Endothelial cell of umbilical vein (primary cell): ENCODE data around the gene TOP1. TPM values are rescaled to one million over a fixed set of nuclear protein-coding genes. Genes with fewer than 3 reads are reported as not detected.

ENCODE experiments used
- BruUV-seq: library from RNA; stranded (reverse); fragments of 400-500 nt; replicated peaks from 2 replicates; lab custom pipeline; 2021; lab: Mats Ljungman, UMichigan
- CTCF ChIA-PET: fragments of 300-600, 350-600 bp; sonication (Branson Sonifier 250); formaldehyde crosslinking; loops from one replicate; lab custom pipeline; 2021; ENCODE audit warnings: antibody characterized with exemption, inconsistent platforms; lab: Charles Lee
- POLR2A ChIA-PET: fragments of 300-600, 350-600 bp; sonication (Branson Sonifier 250); formaldehyde crosslinking; loops from one replicate; lab custom pipeline; 2021; ENCODE audit warnings: antibody characterized with exemption, inconsistent platforms; lab: Charles Lee
- DNase-seq: peaks from one replicate; pipeline ENCODE4 v3.0.0-alpha.2; 2011; ENCODE audit warnings: low read depth, low spot score
- FAIRE-seq: peaks from 2 replicates; lab custom pipeline; 2011; peaks lifted over from hg19 to GRCh38; lab: Jason Lieb, UNC
- H2AFZ ChIP-seq: 2 replicates; pipeline ENCODE4 v1.6.0; 2012; ENCODE audit warnings: low read depth, low read length, control low read depth, inconsistent platforms
- H3K27ac ChIP-seq: 2 replicates; pipeline ENCODE4 v1.5.1; 2011; ENCODE audit warnings: low read depth, mild to moderate bottlenecking, control low read depth, low read length, moderate library complexity; ENCODE audit not compliant: insufficient read depth
- H3K27me3 ChIP-seq, 2 experiments: 2 replicates each; pipeline versions ENCODE4 v1.6.0 to v1.6.1; 2011; ENCODE audit warnings: low read length in 2 of 2, mixed read lengths in 1 of 2; ENCODE audit not compliant: control insufficient read depth in 2 of 2, insufficient read depth in 2 of 2
- H3K36me3 ChIP-seq, 2 experiments: 2 replicates in 1 of 2; 3 replicates in 1 of 2; pipeline ENCODE4 v1.5.1; 2011; ENCODE audit warnings: low read length in 2 of 2, mild to moderate bottlenecking in 1 of 2, moderate library complexity in 1 of 2; ENCODE audit not compliant: control insufficient read depth in 2 of 2, insufficient read depth in 2 of 2; ENCODE audit errors: extremely low read depth in 1 of 2
- H3K4me1 ChIP-seq: 3 replicates; pipeline ENCODE4 v1.5.1; 2011; ENCODE audit warnings: mild to moderate bottlenecking, low read length; ENCODE audit not compliant: control insufficient read depth, insufficient read depth; ENCODE audit errors: extremely low read depth
- H3K4me2 ChIP-seq: 2 replicates; pipeline ENCODE4 v1.6.1; 2011; ENCODE audit warnings: low read length, control low read depth, mixed read lengths; ENCODE audit not compliant: insufficient read depth
- H3K4me3 ChIP-seq, 3 experiments: fragments of 200-600 bp in 1 of 3; sonication (generic), shearing (Covaris generic) in 1 of 3; replicated peaks in 1 of 3; 2 replicates each; pipeline ENCODE4 v1.5.1; 2011 to 2016; ENCODE audit warnings: control low read depth in 3 of 3, low read length in 3 of 3, mild to moderate bottlenecking in 2 of 3, inconsistent platforms in 1 of 3, low read depth in 1 of 3, moderate library complexity in 1 of 3; ENCODE audit not compliant: insufficient read depth in 1 of 3
- H3K79me2 ChIP-seq: 2 replicates; pipeline ENCODE4 v1.6.0; 2012; ENCODE audit warnings: low read length, inconsistent platforms; ENCODE audit not compliant: control insufficient read depth, insufficient read depth
- H3K9ac ChIP-seq: replicated peaks from 2 replicates; pipeline ENCODE3; 2011; ENCODE audit warnings: low read length, control low read depth; ENCODE audit not compliant: insufficient read depth; ENCODE audit errors: extremely low read depth
- H3K9me1 ChIP-seq: replicated peaks from 3 replicates; pipeline ENCODE4 v1.6.0; 2011; ENCODE audit warnings: mild to moderate bottlenecking, low read length; ENCODE audit not compliant: control insufficient read depth, insufficient read depth; ENCODE audit errors: extremely low read depth
- H3K9me3 ChIP-seq: replicated peaks from 2 replicates; pipeline ENCODE4 v1.5.1; 2012; ENCODE audit warnings: low read length, inconsistent platforms; ENCODE audit not compliant: control insufficient read depth, insufficient read depth
- H4K20me1 ChIP-seq: replicated peaks from 2 replicates; pipeline ENCODE3; 2011; ENCODE audit warnings: mild to moderate bottlenecking, low read length; ENCODE audit not compliant: control insufficient read depth, insufficient read depth; ENCODE audit errors: extremely low read depth
- EZH2 ChIP-seq: IDR thresholded peaks from 2 replicates; pipeline ENCODE4 v1.6.1; 2012; ENCODE audit warnings: borderline replicate concordance, low read depth, mild to moderate bottlenecking, moderate library complexity, low read length, inconsistent platforms; ENCODE audit not compliant: severe bottlenecking
- FOS ChIP-seq: IDR thresholded peaks from 2 replicates; pipeline ENCODE4 v1.6.1; 2011; ENCODE audit warnings: mild to moderate bottlenecking, low read length, moderate library complexity, borderline replicate concordance; ENCODE audit not compliant: insufficient read depth
- GATA2 ChIP-seq: IDR thresholded peaks from 2 replicates; pipeline ENCODE4 v1.7.0; 2011; ENCODE audit warnings: low read depth, mild to moderate bottlenecking, moderate library complexity, mixed read lengths, low read length; ENCODE audit not compliant: insufficient read length, insufficient read depth
- JUN ChIP-seq: IDR thresholded peaks from 2 replicates; pipeline ENCODE4 v1.6.1; 2011; ENCODE audit warnings: borderline replicate concordance, low read depth; ENCODE audit not compliant: insufficient read length, insufficient read depth
- MYC ChIP-seq: IDR thresholded peaks from one replicate; pipeline ENCODE4 v1.6.1; 2011; ENCODE audit warnings: mild to moderate bottlenecking, low read depth, low read length
- POLR2A ChIP-seq: IDR thresholded peaks from 2 replicates; pipeline ENCODE4 v1.6.1; 2012; ENCODE audit warnings: low read depth, mild to moderate bottlenecking, control low read depth, low read length
- POLR2AphosphoS5 ChIP-seq: IDR thresholded peaks from 2 replicates; pipeline ENCODE4 v1.6.1; 2012; ENCODE audit warnings: low read depth, mild to moderate bottlenecking, control low read depth, low read length, moderate library complexity; ENCODE audit not compliant: insufficient read depth
- dilution Hi-C: fragments of 300-500 bp; cut with MboI; formaldehyde crosslinking; loops from one replicate; pipeline ENCODE4 v1.15.0; 2019; ENCODE audit warnings: low sequenced_read_pairs; ENCODE audit not compliant: extremely low pct_ligation_motif_present
- intact Hi-C: fragments of 100-400 bp; cut with micrococcal nuclease; formaldehyde crosslinking; loops from one replicate; pipeline ENCODE4 v1.10.0; 2022
- polyA plus RNA-seq, 4 experiments: library from polyadenylated mRNA; depleted of rRNA in 3 of 4; stranded (reverse) in 3 of 4; unstranded in 1 of 4; fragments of >200 nt; gene quantifications; 2 replicates each; pipeline versions ENCODE4 v1.2.1 to v1.2.3, GENCODE V29; 2011 to 2012; ENCODE audit warnings: missing spikeins in 1 of 4
- total RNA-seq: library from RNA; stranded (reverse); gene quantifications from 2 replicates; pipeline ENCODE4 v1.2.3, GENCODE V29; 2021
- TF ChIP-seq, protein P1 (sequence below), 2 donors: IDR thresholded peaks; 1 replicate in 1 of 2; 2 replicates in 1 of 2; pipeline ENCODE4 v1.5.1; 2011; ENCODE audit warnings: low read length in 2 of 2, mild to moderate bottlenecking in 2 of 2, moderate library complexity in 2 of 2, control low read depth in 1 of 2, inconsistent platforms in 1 of 2, low read depth in 1 of 2; ENCODE audit not compliant: insufficient read depth in 1 of 2; ENCODE audit errors: extremely low read depth in 1 of 2
- TF ChIP-seq, protein P2 (sequence below): IDR thresholded peaks from 2 replicates; pipeline ENCODE4 v1.6.1; 2011; ENCODE audit not compliant: insufficient read depth, insufficient read length

The TOP1 gene
- total and polyA plus RNA-seq, 2 donors (not counting 3 experiments of a cell fraction or from before 2014, with no cell fraction given) = 7.0 to 77.4 TPM

GRCh38 chr20:41169162-41169690 lies 140.6 kb downstream of the TOP1 start:
- ChIA-PET CTCF (interaction anchor here (0.6 to 2.5 kb wide), 6 partner anchors 11 to 174 kb away, joined by 3 to 24 read pairs (median 8); partner anchors contain the start of gene LPIN3), POLR2A (no interaction called here)
- dilution Hi-C loops (no loop called here), intact Hi-C loops (no loop called here)
- DNase-seq (no peak), FAIRE-seq (no peak)
- Histone ChIP-seq H3K4me1 (peaks cover 3% of the 10 kb centered on the region), H3K79me2 (no peaks in the 10 kb centered on the region), H3K27me3 (no peaks in the 10 kb centered on the region), H3K9me3 (no peaks in the 10 kb centered on the region), H4K20me1 (no peaks in the 10 kb centered on the region), H3K27ac (no peak overlapping the region), H3K4me2 (no peak overlapping the region), H3K9ac (no peak overlapping the region), H3K4me3 (no peak overlapping the region), H3K9me1 (no peaks in the 10 kb centered on the region), H2AFZ (no peak overlapping the region), H3K36me3 (peaks cover 38 to 85% of the 10 kb centered on the region in 2 experiments)
- BruUV-seq = no TSS peak
- TF ChIP-seq EZH2 (no peak), MYC (no peak), FOS (no peak), JUN (no peak), POLR2AphosphoS5 (no peak), POLR2A (no peak), GATA2 (no peak)
- TF ChIP-seq, protein P1, sequence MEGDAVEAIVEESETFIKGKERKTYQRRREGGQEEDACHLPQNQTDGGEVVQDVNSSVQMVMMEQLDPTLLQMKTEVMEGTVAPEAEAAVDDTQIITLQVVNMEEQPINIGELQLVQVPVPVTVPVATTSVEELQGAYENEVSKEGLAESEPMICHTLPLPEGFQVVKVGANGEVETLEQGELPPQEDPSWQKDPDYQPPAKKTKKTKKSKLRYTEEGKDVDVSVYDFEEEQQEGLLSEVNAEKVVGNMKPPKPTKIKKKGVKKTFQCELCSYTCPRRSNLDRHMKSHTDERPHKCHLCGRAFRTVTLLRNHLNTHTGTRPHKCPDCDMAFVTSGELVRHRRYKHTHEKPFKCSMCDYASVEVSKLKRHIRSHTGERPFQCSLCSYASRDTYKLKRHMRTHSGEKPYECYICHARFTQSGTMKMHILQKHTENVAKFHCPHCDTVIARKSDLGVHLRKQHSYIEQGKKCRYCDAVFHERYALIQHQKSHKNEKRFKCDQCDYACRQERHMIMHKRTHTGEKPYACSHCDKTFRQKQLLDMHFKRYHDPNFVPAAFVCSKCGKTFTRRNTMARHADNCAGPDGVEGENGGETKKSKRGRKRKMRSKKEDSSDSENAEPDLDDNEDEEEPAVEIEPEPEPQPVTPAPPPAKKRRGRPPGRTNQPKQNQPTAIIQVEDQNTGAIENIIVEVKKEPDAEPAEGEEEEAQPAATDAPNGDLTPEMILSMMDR (IDR thresholded peaks at IDR 0.05; ENCODE audit: extremely low read depth in 1 of 2, insufficient read depth in 1 of 2, low read depth in 1 of 2, low read length in 2 of 2) = no peak
- TF ChIP-seq, protein P2, sequence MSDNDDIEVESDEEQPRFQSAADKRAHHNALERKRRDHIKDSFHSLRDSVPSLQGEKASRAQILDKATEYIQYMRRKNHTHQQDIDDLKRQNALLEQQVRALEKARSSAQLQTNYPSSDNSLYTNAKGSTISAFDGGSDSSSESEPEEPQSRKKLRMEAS = no peak
